HG02571 (cell line): Measurements from ENCODE around the gene TEKT1.
"Not testable (repeated sequence)": the region's sequence is repeated elsewhere in the genome, so short reads cannot be mapped to it uniquely, and the experiment has no call there.

Experiments
- ATAC-seq: cut with Tn5 transposase; IDR thresholded peaks from one replicate; pipeline ENCODE4 v1.9.1; 2021; ENCODE audit warnings: mild to moderate bottlenecking, moderate library complexity; ENCODE audit not compliant: unreplicated experiment

TEKT1 gene

GRCh38 chr17:6831661-6832263 lies at the start of gene TEKT1:
Gene TEKT1 (minus strand): TSS chr17:6831729. CDS start chr17:6830376, 1,353 bp downstream.
- ATAC-seq = no peak

- ATAC-seq = not testable (repeated sequence)
Measured at GRCh38 chr17:6879221-6879975, 47.9 kb upstream of the TEKT1 start.

GRCh38 chr17:6875276-6875675 lies 43.7 kb upstream of the TEKT1 start:
- not testable (repeated sequence) for ATAC-seq

- ATAC-seq = no peak
Measured at GRCh38 chr17:6872936-6873335, 41.4 kb upstream of the TEKT1 start.

GRCh38 chr17:6870841-6871240 lies 39.3 kb upstream of the TEKT1 start:
- ATAC-seq = no peak

GRCh38 chr17:6868582-6868981 lies 37.1 kb upstream of the TEKT1 start:
- ATAC-seq = no peak

GRCh38 chr17:6867849-6868248 lies 36.3 kb upstream of the TEKT1 start:
- ATAC-seq = no peak

- no peak for ATAC-seq
Measured at GRCh38 chr17:6862825-6863224, 31.3 kb upstream of the TEKT1 start.

GRCh38 chr17:6862122-6862521 lies 30.6 kb upstream of the TEKT1 start:
- no peak for ATAC-seq

GRCh38 chr17:6857904-6858303 lies 26.4 kb upstream of the TEKT1 start:
- ATAC-seq = no peak

GRCh38 chr17:6857336-6857735 lies 25.8 kb upstream of the TEKT1 start:
- ATAC-seq = no peak

GRCh38 chr17:6856051-6856450 lies 24.5 kb upstream of the TEKT1 start:
- ATAC-seq = no peak

GRCh38 chr17:6853764-6854442 lies 22.4 kb upstream of the TEKT1 start:
- ATAC-seq = no peak

- ATAC-seq = not testable (repeated sequence)
Measured at GRCh38 chr17:6848545-6849179, 17.1 kb upstream of the TEKT1 start.

GRCh38 chr17:6846138-6846537 lies 14.6 kb upstream of the TEKT1 start:
- ATAC-seq = not testable (repeated sequence)

- ATAC-seq = not testable (repeated sequence)
Measured at GRCh38 chr17:6844406-6844805, 12.9 kb upstream of the TEKT1 start.

- no peak for ATAC-seq
Measured at GRCh38 chr17:6843241-6843880, 11.8 kb upstream of the TEKT1 start.

- not testable (repeated sequence) for ATAC-seq
Measured at GRCh38 chr17:6841769-6842168, 10.2 kb upstream of the TEKT1 start.

- no peak for ATAC-seq
Measured at GRCh38 chr17:6830383-6830986, 1.0 kb downstream of the TEKT1 start.

GRCh38 chr17:6823011-6823442 lies 8.5 kb downstream of the TEKT1 start:
- ATAC-seq = no peak
